22Rv1 (cell line): Measurements from ENCODE around the gene GRIK4.

Source experiments
- CTCF ChIP-seq: fragments of 450-650 bp; IDR thresholded peaks from 2 replicates; pipeline ENCODE4 v1.5.1; 2017; ENCODE audit warnings: mild to moderate bottlenecking
- ZFX ChIP-seq: fragments of 450-650 bp; IDR thresholded peaks from 2 replicates; pipeline ENCODE4 v1.6.1; 2017; ENCODE audit warnings: antibody characterized with exemption, borderline replicate concordance

GRCh38 chr11:120759046-120759445 lies 247.5 kb downstream of the GRIK4 start:
- TF ChIP-seq CTCF = no peak
- no peak for TF ChIP-seq ZFX
